WTC11 (cell line): ENCODE data around the gene NEURL1B. TPM values are rescaled to one million over a fixed set of nuclear protein-coding genes. Genes with fewer than 3 reads are reported as not detected.

Source experiments
- ATAC-seq: fragments of 200-7000 bp; cut with Tn5 transposase; 2 replicates; pipeline ENCODE4 v1.10.0; 2021; ENCODE audit warnings: mild to moderate bottlenecking, moderate library complexity
- CTCF ChIA-PET: fragments of 300-600 bp; sonication (Branson Sonifier 250); formaldehyde crosslinking; loops from one replicate; lab custom pipeline; 2021; ENCODE audit warnings: antibody characterized with exemption; lab: Charles Lee
- POLR2A ChIA-PET: fragments of 350-600 bp; sonication (Branson Sonifier 250); formaldehyde crosslinking; loops from one replicate; lab custom pipeline; 2021; ENCODE audit warnings: antibody characterized with exemption; lab: Charles Lee
- DNase-seq: peaks from one replicate; pipeline ENCODE4 v3.0.0; 2021; ENCODE audit warnings: low spot score
- H3K27ac Mint-ChIP-seq: 2 replicates; pipeline ENCODE4 v1.8.0; 2021; ENCODE audit warnings: mixed read lengths
- H3K27me3 Mint-ChIP-seq: 2 replicates; pipeline ENCODE4 v1.8.0; 2021; ENCODE audit warnings: low read depth, mild to moderate bottlenecking, moderate library complexity, mixed read lengths
- H3K36me3 Mint-ChIP-seq: 2 replicates; pipeline ENCODE4 v1.8.0; 2021; ENCODE audit warnings: mixed read lengths
- H3K4me1 Mint-ChIP-seq: 2 replicates; pipeline ENCODE4 v1.8.0; 2022; ENCODE audit warnings: mixed read lengths
- H3K4me3 Mint-ChIP-seq: 2 replicates; pipeline ENCODE4 v1.8.0; 2021; ENCODE audit warnings: mild to moderate bottlenecking, moderate library complexity, mixed read lengths
- H3K9me3 Mint-ChIP-seq: 2 replicates; pipeline ENCODE4 v1.8.0; 2021; ENCODE audit warnings: mixed read lengths
- AFF4 ChIP-seq: sonication (generic); formaldehyde crosslinking; IDR thresholded peaks from 2 replicates; pipeline ENCODE4 v1.8.1; 2023; ENCODE audit warnings: mild to moderate bottlenecking, missing genetic modification reagents, borderline replicate concordance
- ATF1 ChIP-seq: sonication (generic); formaldehyde crosslinking; IDR thresholded peaks from 2 replicates; pipeline ENCODE4 v1.8.1; 2023; ENCODE audit warnings: mild to moderate bottlenecking, moderate library complexity, missing genetic modification reagents
- ATF6 ChIP-seq: sonication (generic); formaldehyde crosslinking; IDR thresholded peaks from 2 replicates; pipeline ENCODE4 v1.8.1; 2023; ENCODE audit warnings: mild to moderate bottlenecking, missing genetic modification reagents
- CBFB ChIP-seq: sonication (generic); formaldehyde crosslinking; IDR thresholded peaks from 2 replicates; pipeline ENCODE4 v1.8.1; 2022; ENCODE audit warnings: mild to moderate bottlenecking, low read depth, missing genetic modification reagents
- E2F1 ChIP-seq: sonication (generic); formaldehyde crosslinking; IDR thresholded peaks from 2 replicates; pipeline ENCODE4 v1.8.0; 2022; ENCODE audit warnings: mild to moderate bottlenecking, missing genetic modification reagents
- EMX1 ChIP-seq: fragments of 250-450 bp; sonication (Bioruptor Pico); IDR thresholded peaks from 2 replicates; pipeline ENCODE4 v1.8.0; 2021; ENCODE audit warnings: mild to moderate bottlenecking
- ETV6 ChIP-seq: sonication (generic); formaldehyde crosslinking; IDR thresholded peaks from 2 replicates; pipeline ENCODE4 v1.8.1; 2022; ENCODE audit warnings: mild to moderate bottlenecking, missing genetic modification reagents
- FOXP4 ChIP-seq: sonication (generic); formaldehyde crosslinking; IDR thresholded peaks from 2 replicates; pipeline ENCODE4 v1.8.0; 2022; ENCODE audit warnings: mild to moderate bottlenecking, missing genetic modification reagents
- GTF2I ChIP-seq: fragments of 250-450 bp; sonication (Bioruptor Pico); conservative IDR thresholded peaks from 2 replicates; pipeline ENCODE4 v1.4.0; 2021; ENCODE audit warnings: mild to moderate bottlenecking
- JUN ChIP-seq: sonication (generic); formaldehyde crosslinking; IDR thresholded peaks from 2 replicates; pipeline ENCODE4 v1.8.0; 2023; ENCODE audit warnings: mild to moderate bottlenecking, missing genetic modification reagents
- NFATC4 ChIP-seq: fragments of 250-450 bp; sonication (Bioruptor Pico); IDR thresholded peaks from 2 replicates; pipeline ENCODE4 v1.9.0; 2021; ENCODE audit warnings: mild to moderate bottlenecking
- NR1H2 ChIP-seq: sonication (generic); formaldehyde crosslinking; IDR thresholded peaks from 2 replicates; pipeline ENCODE4 v1.9.0; 2021; ENCODE audit warnings: mild to moderate bottlenecking, moderate library complexity, missing genetic modification reagents
- PRDM15 ChIP-seq: sonication (generic); formaldehyde crosslinking; IDR thresholded peaks from 2 replicates; pipeline ENCODE4 v1.8.0; 2022; ENCODE audit warnings: missing genetic modification reagents
- SMAD3 ChIP-seq: sonication (generic); formaldehyde crosslinking; IDR thresholded peaks from 2 replicates; pipeline ENCODE4 v1.8.0; 2022; ENCODE audit warnings: missing genetic modification reagents, mild to moderate bottlenecking, borderline replicate concordance
- USF1 ChIP-seq: sonication (generic); formaldehyde crosslinking; IDR thresholded peaks from 2 replicates; pipeline ENCODE4 v1.8.0; 2022; ENCODE audit warnings: mild to moderate bottlenecking, missing genetic modification reagents
- ZBTB43 ChIP-seq: sonication (generic); formaldehyde crosslinking; IDR thresholded peaks from 2 replicates; pipeline ENCODE4 v1.8.1; 2023; ENCODE audit warnings: mild to moderate bottlenecking, missing genetic modification reagents
- ZNF281 ChIP-seq: sonication (generic); formaldehyde crosslinking; IDR thresholded peaks from 2 replicates; pipeline ENCODE4 v1.8.0; 2023; ENCODE audit warnings: mild to moderate bottlenecking, missing genetic modification reagents
- ZNF396 ChIP-seq: fragments of 250-450 bp; sonication (Bioruptor Pico); IDR thresholded peaks from 2 replicates; pipeline ENCODE4 v1.8.0; 2021; ENCODE audit warnings: mild to moderate bottlenecking, moderate library complexity, borderline replicate concordance
- total RNA-seq: library from RNA; stranded (reverse); gene quantifications from 3 replicates; pipeline ENCODE4 v1.2.3, GENCODE V29; 2021

The NEURL1B gene
- total RNA-seq, 1 experiment from 2014 or later = 9.8 TPM

- ChIA-PET CTCF (interaction anchor here (2.1 kb wide), 1 partner anchor 33 kb away, joined by 8 read pairs; no protein-coding TSS in a partner anchor), POLR2A (no interaction called here)
- Mint-ChIP-seq H3K36me3 (no peaks in the 10 kb centered on the region), H3K4me3 (no peak overlapping the region), H3K27me3 (peaks cover 14% of the 10 kb centered on the region), H3K4me1 (no peaks in the 10 kb centered on the region), H3K9me3 (no peaks in the 10 kb centered on the region), H3K27ac (no peak overlapping the region)
- no peak for ATAC-seq
- no peak for DNase-seq
- no peak for TF ChIP-seq ZNF396 (CRISPR knock-in tag)
- TF ChIP-seq CBFB (CRISPR knock-in tag) = no peak
- no peak for TF ChIP-seq NR1H2 (CRISPR knock-in tag)
- no peak for TF ChIP-seq FOXP4 (CRISPR knock-in tag)
- TF ChIP-seq GTF2I = no peak
- no peak for TF ChIP-seq ATF1
- TF ChIP-seq SMAD3 (CRISPR knock-in tag) = no peak
- TF ChIP-seq EMX1 (CRISPR knock-in tag) = no peak
- no peak for TF ChIP-seq NFATC4
- TF ChIP-seq USF1 (CRISPR knock-in tag) = no peak
- TF ChIP-seq AFF4 = no peak
- no peak for TF ChIP-seq ATF6
- no peak for TF ChIP-seq JUN (CRISPR knock-in tag)
- TF ChIP-seq ZNF281 (CRISPR knock-in tag) = no peak
- no peak for TF ChIP-seq PRDM15 (CRISPR knock-in tag)
- TF ChIP-seq ETV6 (CRISPR knock-in tag) = no peak
- no peak for TF ChIP-seq E2F1 (CRISPR knock-in tag)
- no peak for TF ChIP-seq ZBTB43 (CRISPR knock-in tag)
Observed at GRCh38 chr5:172739375-172739774, 98.3 kb downstream of the NEURL1B start.
